Caco-2 (cell line): ENCODE data around the gene RRP12. TPM values are rescaled to one million over a fixed set of nuclear protein-coding genes. Genes with fewer than 3 reads are reported as not detected.

Experiments used
- BruUV-seq: library from RNA; stranded (reverse); fragments of 400-500 nt; replicated peaks from 2 replicates; lab custom pipeline; 2021; lab: Mats Ljungman, UMichigan
- CTCF ChIA-PET: fragments of 300-600 bp; sonication (Branson Sonifier 250); formaldehyde crosslinking; loops from one replicate; lab custom pipeline; 2022; ENCODE audit warnings: antibody characterized with exemption; lab: Charles Lee
- POLR2A ChIA-PET: fragments of 300-600 bp; sonication (Branson Sonifier 250); formaldehyde crosslinking; loops from one replicate; lab custom pipeline; 2022; ENCODE audit warnings: antibody characterized with exemption; lab: Charles Lee
- DNase-seq, 2 experiments: peaks; one replicate each; pipeline versions ENCODE4 v3.0.0 to v3.0.0-alpha.2; 2020 to 2022
- H3K27me3 ChIP-seq: replicated peaks from 2 replicates; pipeline ENCODE4 v1.6.0; 2011; ENCODE audit warnings: low read length; ENCODE audit not compliant: control insufficient read depth, insufficient read depth
- H3K36me3 ChIP-seq: 2 replicates; pipeline ENCODE4 v1.5.1; 2011; ENCODE audit warnings: low read length; ENCODE audit not compliant: control insufficient read depth, insufficient read depth
- H3K4me1 ChIP-seq: fragments of 250-450 bp; sonication (Bioruptor Pico); 2 replicates; pipeline ENCODE4 v1.5.1; 2020; ENCODE audit warnings: mild to moderate bottlenecking
- H3K4me3 ChIP-seq: 2 replicates; pipeline ENCODE4 v1.5.1; 2011; ENCODE audit warnings: low read depth, mild to moderate bottlenecking, control low read depth, low read length
- H3K9me3 ChIP-seq: fragments of 250-450 bp; sonication (Bioruptor Pico); 2 replicates; pipeline ENCODE4 v1.5.1; 2020; ENCODE audit warnings: mild to moderate bottlenecking, moderate library complexity
- H3K27ac Mint-ChIP-seq: one replicate; pipeline ENCODE4 v1.8.0; 2022; ENCODE audit warnings: mixed read lengths; ENCODE audit not compliant: unreplicated experiment
- H3K27me3 Mint-ChIP-seq: one replicate; pipeline ENCODE4 v1.8.0; 2022; ENCODE audit warnings: mixed read lengths; ENCODE audit not compliant: insufficient read depth, unreplicated experiment
- H3K36me3 Mint-ChIP-seq: one replicate; pipeline ENCODE4 v1.8.0; 2022; ENCODE audit warnings: mild to moderate bottlenecking, mixed read lengths; ENCODE audit not compliant: insufficient read depth, unreplicated experiment
- H3K4me1 Mint-ChIP-seq: one replicate; pipeline ENCODE4 v1.8.0; 2022; ENCODE audit warnings: low read depth, mixed read lengths; ENCODE audit not compliant: unreplicated experiment
- H3K4me3 Mint-ChIP-seq: one replicate; pipeline ENCODE4 v1.8.0; 2022; ENCODE audit warnings: mild to moderate bottlenecking, moderate library complexity, mixed read lengths; ENCODE audit not compliant: unreplicated experiment
- H3K9me3 Mint-ChIP-seq: one replicate; pipeline ENCODE4 v1.8.0; 2022; ENCODE audit warnings: mixed read lengths; ENCODE audit not compliant: unreplicated experiment
- intact Hi-C: fragments of 100-400 bp; cut with micrococcal nuclease; formaldehyde crosslinking; loops from one replicate; pipeline ENCODE4 v1.10.0; 2022; ENCODE audit not compliant: unreplicated experiment
- total RNA-seq: library from RNA; stranded (reverse); gene quantifications from 2 replicates; pipeline ENCODE4 v1.2.3, GENCODE V29; 2022
- TF ChIP-seq, protein P1 (sequence below), 2 experiments: fragments of 200-600 bp in 1 of 2; IDR thresholded peaks; 1 replicate in 1 of 2; 2 replicates in 1 of 2; pipeline versions ENCODE4 v1.5.1 to v1.8.0; 2011 to 2022; ENCODE audit warnings: antibody characterized with exemption in 1 of 2, control low read depth in 1 of 2, inconsistent platforms in 1 of 2, low read depth in 1 of 2, low read length in 1 of 2, mild to moderate bottlenecking in 1 of 2, moderate library complexity in 1 of 2; ENCODE audit not compliant: insufficient read depth in 1 of 2, severe bottlenecking in 1 of 2, unreplicated experiment in 1 of 2

RRP12 gene
- total RNA-seq, 1 experiment from 2014 or later = 69.3 TPM

DNA sequence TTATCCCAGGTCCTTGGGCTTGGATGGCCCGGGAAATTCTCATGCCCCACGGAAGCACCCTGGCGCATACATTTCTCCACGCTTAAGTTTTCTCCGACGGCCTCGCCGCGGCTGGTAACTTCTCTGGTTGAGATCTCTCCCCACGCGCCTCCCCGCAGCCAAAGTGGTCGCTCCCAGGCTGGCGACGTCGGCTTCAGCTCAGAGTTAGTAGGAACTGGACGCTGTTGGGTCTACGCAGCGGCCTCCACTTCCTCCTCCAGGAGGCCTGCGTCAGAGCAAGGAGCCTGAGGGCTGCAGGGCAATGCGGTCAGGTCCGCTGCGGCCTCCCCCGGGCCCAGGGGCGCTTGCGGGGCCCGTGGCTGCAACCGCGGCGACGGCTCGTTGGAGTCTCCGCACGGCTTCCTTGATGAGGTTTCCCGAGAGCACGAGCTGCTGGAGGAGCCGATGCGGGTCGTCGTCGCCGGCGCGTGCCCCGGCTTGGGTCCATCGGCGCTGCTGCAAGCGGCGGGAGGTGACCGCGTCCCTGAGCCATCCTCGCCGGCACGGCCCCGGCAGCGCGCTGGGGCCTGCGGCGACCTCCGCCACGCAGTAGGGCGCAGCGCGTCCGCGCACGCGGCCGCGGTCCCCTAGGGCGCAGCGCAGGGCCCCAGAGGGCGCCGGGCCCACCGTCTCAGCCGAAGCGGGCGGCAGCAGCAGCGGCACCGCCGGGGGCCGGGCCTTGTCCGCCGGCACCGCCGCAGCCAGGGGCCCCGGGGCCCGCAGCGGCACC lies 67.4 kb downstream of the RRP12 start:
- peak overlapping the region; percentile 78 for H3K4me3 Mint-ChIP-seq
- no peaks in the 10 kb centered on the region for H3K36me3 Mint-ChIP-seq
- H3K27me3 ChIP-seq = no peaks in the 10 kb centered on the region
- peaks cover 27% of the 10 kb centered on the region for H3K4me1 ChIP-seq
- no TSS peak for BruUV-seq
- ChIA-PET POLR2A (interaction anchor here (0.6 to 1.6 kb wide), 3 partner anchors 42 to 165 kb away, joined by 3 to 7 read pairs (median 5); partner anchors contain the start of genes ARHGAP19, RRP12 and UBTD1), CTCF (interaction anchor here (0.7 to 2.1 kb wide), 6 partner anchors 16 to 608 kb away, joined by 3 to 16 read pairs (median 4); partner anchors contain the start of genes ARHGAP19 and RRP12)
- H3K4me3 ChIP-seq = peak overlapping the region; percentile 99
- H3K4me1 Mint-ChIP-seq = peaks cover 28% of the 10 kb centered on the region
- H3K27me3 Mint-ChIP-seq = no peaks in the 10 kb centered on the region
- peaks cover 1% of the 10 kb centered on the region; the same call in 1 of the 2 replicates for H3K36me3 ChIP-seq
- peak overlapping the region; percentile 92 for H3K27ac Mint-ChIP-seq
- H3K9me3 ChIP-seq = no peaks in the 10 kb centered on the region
- intact Hi-C loops = loop anchor here (2.0 to 5.0 kb wide), 3 partner anchors 15 to 164 kb away; partner anchors contain the start of genes FRAT1, MMS19 and UBTD1
- TF ChIP-seq, protein P1, sequence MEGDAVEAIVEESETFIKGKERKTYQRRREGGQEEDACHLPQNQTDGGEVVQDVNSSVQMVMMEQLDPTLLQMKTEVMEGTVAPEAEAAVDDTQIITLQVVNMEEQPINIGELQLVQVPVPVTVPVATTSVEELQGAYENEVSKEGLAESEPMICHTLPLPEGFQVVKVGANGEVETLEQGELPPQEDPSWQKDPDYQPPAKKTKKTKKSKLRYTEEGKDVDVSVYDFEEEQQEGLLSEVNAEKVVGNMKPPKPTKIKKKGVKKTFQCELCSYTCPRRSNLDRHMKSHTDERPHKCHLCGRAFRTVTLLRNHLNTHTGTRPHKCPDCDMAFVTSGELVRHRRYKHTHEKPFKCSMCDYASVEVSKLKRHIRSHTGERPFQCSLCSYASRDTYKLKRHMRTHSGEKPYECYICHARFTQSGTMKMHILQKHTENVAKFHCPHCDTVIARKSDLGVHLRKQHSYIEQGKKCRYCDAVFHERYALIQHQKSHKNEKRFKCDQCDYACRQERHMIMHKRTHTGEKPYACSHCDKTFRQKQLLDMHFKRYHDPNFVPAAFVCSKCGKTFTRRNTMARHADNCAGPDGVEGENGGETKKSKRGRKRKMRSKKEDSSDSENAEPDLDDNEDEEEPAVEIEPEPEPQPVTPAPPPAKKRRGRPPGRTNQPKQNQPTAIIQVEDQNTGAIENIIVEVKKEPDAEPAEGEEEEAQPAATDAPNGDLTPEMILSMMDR (IDR thresholded peaks at IDR 0.05; ENCODE audit: insufficient read depth in 1 of 2, low read depth in 1 of 2, low read length in 1 of 2, severe bottlenecking in 1 of 2, unreplicated experiment in 1 of 2) = no peak
- DNase-seq = peak; percentile 49 to 59
- no peaks in the 10 kb centered on the region for H3K9me3 Mint-ChIP-seq

DNA sequence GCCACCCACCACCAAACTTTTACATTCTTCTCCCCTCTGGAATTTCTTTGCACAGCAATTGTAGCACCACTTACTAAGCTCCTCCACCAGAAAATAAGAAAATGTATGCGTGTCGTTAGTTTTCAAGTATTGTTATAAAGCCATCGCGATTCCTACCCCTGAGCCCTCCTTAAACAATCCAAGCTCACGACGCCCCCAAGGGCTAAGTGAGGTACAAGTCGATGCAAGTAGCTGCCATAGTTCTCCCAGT lies 67.9 kb downstream of the RRP12 start:
- Mint-ChIP-seq H3K36me3 (no peaks in the 10 kb centered on the region), H3K4me1 (peaks cover 29% of the 10 kb centered on the region), H3K27ac (peak overlapping the region; percentile 92), H3K9me3 (no peaks in the 10 kb centered on the region), H3K4me3 (peak overlapping the region; percentile 78), H3K27me3 (no peaks in the 10 kb centered on the region)
- TF ChIP-seq, protein P1 (IDR thresholded peaks at IDR 0.05; ENCODE audit: insufficient read depth in 1 of 2, low read depth in 1 of 2, low read length in 1 of 2, severe bottlenecking in 1 of 2, unreplicated experiment in 1 of 2) = peak in 1 of 2 experiments; percentile 33
- ChIA-PET POLR2A (interaction anchor here (0.6 to 1.6 kb wide), 3 partner anchors 41 to 166 kb away, joined by 3 to 7 read pairs (median 5); partner anchors contain the start of genes ARHGAP19, RRP12 and UBTD1), CTCF (interaction anchor here (0.7 to 2.1 kb wide), 6 partner anchors 16 to 608 kb away, joined by 3 to 16 read pairs (median 4); partner anchors contain the start of genes ARHGAP19 and RRP12)
- intact Hi-C loops = loop anchor here (2.0 to 5.0 kb wide), 2 partner anchors 54 to 164 kb away; partner anchors contain the start of genes MMS19 and UBTD1
- no peak for DNase-seq
- no TSS peak for BruUV-seq
- H3K27me3 ChIP-seq = no peaks in the 10 kb centered on the region
- peak overlapping the region; percentile 99 for H3K4me3 ChIP-seq
- H3K36me3 ChIP-seq = peaks cover 1% of the 10 kb centered on the region; the same call in 1 of the 2 replicates
- H3K4me1 ChIP-seq = peaks cover 32% of the 10 kb centered on the region
- no peaks in the 10 kb centered on the region for H3K9me3 ChIP-seq
